ENCODE results near the gene LRRC42.
A peak's percentile ranks its signal among the peaks of the same experiment; 100 is the strongest.
"Not testable (repeated sequence)": the region's sequence is repeated elsewhere in the genome, so short reads cannot be mapped to it uniquely, and the experiment has no call there.

Gene LRRC42

DNA sequence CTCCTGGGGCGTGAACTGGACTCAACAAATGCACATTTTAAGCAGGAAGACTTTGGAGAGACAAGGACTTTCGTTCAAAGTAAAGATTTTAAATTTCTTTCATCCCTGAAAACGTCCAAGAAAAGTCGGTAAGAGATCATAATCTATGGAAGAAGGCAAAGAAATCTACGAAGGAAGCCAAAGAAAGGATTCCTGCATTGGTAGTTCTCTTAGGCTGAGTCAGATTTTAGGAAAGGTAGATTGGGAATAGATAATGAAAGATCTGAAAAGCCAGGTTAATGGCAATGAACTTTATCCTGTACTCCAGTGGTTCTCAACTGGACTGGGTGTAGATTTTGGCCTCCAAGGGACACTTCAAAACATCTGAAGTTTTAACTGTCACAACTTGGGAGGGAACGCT, 3.1 kb upstream of the LRRC42 start:
- no peak for DNase-seq

DNA sequence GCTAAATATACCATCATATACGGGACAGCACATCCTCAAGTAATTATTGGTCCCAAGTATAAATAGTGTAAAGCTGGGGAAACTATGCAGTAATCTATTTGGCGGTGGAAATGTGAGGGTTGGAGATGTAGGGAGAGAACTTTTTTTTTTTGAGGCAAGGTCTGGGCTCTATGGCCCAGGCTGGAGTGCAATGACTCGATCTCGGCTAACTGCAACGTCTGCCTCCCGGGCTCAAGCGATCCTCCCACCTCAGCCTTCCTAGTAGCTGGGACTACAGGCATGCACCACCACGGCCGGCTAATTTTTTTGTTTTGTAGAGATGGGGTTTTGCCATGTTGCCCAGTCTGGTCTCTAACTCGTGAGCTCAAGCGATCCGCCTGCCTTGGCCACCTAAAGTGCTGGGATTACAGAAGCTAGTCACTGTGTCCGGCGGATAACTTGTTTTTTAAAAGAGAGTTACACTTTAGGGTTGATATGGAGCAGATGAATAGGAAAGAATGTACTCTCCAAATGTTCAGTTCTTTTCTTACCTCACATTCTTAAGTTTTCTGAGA, 2.6 kb upstream of the LRRC42 start:
- DNase-seq: no peak

DNA sequence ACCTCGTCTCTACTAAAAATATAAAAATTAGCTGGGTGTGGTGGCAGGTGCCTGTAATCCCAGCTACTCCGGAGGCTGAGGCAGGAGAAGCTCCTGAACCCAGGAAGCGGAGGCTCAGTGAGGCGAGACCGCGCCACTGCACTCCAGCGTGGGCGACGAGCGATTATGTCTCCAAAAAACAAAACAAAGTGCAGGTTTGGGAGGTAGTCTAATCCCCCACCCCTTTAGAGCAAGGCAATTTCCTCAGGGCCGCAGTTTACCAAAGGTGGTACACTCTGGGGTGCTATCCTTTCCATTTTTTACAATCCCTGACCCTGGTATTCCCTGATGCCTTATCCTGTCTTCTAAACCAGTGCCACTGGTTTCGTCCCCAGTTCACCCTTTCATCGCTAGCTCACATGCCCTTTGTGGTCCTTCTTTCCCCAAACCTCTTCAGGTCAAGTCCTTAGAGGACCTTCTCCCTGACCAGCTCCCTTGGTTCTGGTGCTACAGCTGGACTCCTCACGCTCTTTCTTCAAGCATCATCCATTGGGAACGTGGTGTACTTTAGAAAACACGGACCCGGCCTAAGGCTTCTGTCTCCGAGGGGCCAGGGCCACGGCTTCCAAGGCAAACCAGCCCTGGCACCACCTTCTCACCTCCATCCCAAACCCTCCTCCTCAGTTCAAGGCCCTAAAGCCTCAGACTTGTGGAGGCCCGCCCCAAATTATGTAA, 1.5 kb upstream of the LRRC42 start:
- no peak for DNase-seq

DNA sequence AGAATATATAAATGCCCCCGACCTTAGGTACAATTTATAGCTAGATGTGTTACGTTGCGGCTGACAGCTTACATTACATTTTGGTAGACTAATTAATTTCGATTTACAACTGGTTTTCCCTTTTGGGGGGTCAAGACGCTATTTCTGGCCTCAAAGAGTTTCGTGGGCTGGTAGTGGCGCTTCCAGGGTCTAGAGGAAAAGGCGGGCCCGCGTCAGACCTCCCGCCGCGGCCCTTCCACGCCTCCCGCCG, 1.0 kb upstream of the LRRC42 start:
- DNase-seq: peak; percentile 45

DNA sequence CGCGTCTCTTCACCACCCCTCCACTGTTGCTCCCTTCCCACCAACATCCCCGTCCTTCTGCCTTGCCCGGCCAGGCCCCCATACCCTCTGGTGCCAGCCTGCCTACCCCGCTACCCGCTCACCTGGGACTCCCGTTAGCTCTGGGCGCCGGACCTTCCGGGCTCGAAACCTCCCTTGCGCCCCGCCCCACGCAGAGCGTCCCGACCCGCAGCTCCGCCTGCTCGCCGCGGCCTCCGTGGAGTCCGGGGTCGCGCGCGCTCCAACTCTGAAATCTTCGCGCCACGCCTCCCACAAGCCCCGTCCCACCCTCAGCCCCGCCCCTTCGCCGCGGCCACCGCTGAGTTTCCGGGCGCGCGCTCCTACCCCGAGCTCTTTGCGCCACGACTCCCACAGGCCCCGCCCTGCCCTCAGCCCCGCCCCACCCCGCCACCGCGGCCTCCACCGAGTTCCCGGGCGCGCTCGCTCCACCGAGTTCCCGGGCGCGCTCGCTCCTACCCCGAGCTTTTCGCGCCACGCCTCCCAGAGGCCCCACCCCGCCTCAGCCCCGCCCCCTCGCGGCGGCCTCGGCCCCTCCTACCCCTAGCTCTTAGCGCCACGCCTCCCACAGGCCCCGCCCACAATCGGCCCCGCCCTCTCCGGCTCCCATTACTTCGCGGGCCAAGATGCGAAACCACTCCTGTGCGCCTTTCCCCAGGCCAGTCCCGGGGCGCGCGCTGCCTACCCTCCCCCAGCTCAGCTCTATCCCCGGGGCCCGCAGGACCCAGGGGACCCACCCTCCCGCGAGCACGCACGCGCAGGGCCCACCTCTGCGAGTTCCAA, 508 bp upstream of the LRRC42 start, which contains the start of gene IFT25:
Gene IFT25, minus strand, starts transcription at position 267 of the 819 bp plus-strand sequence. CDS start 5,617 bp downstream, outside the sequence.
- peak; percentile 89 for DNase-seq

DNA sequence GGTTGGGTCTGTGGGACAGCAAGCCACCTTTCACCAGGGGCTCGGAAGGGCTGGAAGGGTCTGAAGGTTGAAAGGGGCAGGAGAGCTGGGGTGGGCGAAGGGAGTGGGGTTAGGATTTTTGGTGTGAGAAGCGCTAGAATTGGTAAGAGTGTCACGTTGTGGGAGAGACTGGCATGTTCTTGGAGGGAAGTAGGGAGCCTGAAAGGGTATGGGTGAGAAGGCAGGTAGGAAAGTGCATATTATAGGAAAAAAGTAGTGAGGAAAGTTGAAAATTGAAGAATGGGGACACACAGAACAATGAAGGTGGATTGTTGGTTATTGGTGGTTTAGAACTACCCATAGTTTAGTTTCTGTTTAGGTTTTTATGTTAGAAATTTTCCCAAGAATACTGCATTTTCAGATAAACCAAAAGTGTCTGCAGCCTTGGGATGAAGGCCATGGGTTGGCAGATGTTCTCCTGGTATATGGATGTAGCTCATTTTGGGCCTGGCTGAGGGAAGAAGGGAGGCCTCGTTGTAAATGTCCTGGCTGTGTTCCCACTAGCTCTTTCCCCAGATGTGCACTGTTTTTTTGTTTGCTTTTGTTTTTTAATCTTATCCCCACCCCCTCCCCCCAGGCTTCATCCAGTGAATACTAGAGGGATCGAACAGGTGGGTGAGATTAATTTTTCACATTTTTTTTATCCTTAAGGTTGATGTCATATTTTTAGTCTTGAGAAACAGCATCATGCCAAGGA, 1.2 kb downstream of the LRRC42 start:
- no peak for DNase-seq

DNA sequence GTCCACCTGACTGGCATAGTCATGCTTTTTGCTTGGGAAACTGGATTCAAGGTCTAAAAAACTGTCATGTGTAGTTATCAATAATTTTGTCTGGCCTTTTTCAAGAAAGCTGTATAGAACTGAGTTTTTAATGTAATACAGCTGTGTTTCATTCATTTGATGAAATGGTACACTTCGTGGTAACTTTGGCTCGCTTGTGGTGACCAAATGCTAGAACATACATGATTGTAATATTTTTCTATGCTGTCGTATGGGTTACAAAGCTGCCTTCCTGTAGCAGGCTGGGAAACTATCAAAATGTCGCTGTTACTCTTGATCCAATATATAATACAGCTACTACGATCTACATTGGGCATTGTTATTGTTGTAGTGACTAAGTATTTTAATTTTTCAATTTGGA, 2.1 kb downstream of the LRRC42 start:
- DNase-seq: no peak

DNA sequence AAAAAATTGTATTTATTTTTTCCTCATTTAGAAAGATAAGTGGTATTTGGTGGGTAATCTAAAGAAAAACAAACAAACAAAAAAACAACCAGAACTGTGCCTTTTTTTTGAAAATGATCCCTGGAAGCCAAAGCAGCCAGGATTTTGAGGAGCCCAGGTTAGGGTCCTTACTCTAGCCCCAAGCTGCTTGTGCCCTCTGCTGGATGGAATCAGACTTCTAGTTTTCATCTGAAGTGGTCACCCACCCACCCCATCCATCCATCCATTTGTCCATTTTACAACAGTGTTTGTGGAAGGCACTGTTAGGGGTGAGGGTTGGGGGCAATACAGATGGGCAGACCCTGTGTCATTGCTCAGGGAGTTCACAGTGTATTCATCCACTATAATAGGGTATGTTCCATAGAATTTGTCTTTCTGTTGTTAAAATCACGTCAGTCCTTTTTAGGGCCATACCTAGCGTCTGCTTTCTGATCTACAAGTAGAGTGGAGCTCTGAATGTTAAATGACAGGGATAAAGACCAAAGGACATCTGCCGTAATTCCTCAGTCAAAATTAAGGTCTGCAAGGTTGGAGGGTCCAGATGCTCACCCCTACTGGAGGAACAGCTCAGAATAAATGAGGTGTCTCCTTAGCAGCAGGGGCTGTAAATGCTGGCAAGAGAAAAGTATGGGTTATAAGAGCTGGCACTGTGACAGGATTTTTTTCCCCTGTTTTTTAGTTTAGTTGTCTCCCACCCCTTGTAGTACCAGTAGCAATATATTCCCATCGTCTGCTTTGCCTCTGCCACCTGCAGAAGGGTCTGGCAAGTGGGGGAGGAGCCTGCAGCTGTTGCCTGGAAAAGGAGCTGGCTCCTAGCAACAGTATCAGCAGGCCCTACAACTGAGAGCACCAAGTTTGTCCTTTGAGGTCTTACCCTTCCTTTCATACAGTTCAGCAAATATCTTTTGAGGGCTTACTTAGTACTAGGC, 3.2 kb downstream of the LRRC42 start:
- peak; percentile 68 for DNase-seq

DNA sequence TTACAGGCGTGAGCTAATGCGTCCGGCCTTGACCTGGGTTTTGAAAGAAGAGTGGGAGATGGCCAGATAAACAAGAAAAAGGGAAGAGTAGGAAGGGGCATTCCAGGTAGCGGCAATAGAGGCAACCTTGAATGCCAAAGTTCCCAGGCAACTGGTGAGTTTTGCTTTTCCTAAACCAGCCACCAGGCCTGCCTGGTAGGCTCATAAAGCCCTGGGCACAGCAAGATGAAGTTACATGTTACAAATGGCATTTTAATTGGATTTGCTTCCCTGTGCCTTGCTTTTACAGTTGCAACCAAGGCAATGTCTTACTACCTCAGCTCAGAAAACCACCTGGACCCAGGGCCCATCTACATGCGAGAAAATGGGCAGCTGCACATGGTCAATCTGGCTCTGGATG, 5.5 kb downstream of the LRRC42 start:
- DNase-seq: no peak

DNA sequence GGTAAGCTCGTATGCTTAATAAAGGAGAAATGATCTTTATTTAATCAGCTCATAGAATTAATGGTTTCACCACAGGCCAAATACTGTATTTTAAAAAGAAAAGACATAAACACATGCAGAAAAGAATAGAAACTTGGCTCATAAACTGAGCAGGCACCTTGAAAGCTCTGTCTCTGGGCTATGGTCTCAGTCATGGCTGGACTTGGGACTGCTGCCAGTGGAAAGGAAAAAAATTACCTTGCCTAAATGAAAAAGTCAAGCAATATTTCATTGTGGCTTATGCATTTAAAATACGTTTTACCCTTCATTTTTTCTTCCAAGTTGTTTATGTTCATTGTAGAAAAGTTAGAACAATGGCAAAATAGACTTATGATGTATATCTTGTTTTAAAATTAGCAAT, 8.0 kb downstream of the LRRC42 start:
- DNase-seq: no peak

DNA sequence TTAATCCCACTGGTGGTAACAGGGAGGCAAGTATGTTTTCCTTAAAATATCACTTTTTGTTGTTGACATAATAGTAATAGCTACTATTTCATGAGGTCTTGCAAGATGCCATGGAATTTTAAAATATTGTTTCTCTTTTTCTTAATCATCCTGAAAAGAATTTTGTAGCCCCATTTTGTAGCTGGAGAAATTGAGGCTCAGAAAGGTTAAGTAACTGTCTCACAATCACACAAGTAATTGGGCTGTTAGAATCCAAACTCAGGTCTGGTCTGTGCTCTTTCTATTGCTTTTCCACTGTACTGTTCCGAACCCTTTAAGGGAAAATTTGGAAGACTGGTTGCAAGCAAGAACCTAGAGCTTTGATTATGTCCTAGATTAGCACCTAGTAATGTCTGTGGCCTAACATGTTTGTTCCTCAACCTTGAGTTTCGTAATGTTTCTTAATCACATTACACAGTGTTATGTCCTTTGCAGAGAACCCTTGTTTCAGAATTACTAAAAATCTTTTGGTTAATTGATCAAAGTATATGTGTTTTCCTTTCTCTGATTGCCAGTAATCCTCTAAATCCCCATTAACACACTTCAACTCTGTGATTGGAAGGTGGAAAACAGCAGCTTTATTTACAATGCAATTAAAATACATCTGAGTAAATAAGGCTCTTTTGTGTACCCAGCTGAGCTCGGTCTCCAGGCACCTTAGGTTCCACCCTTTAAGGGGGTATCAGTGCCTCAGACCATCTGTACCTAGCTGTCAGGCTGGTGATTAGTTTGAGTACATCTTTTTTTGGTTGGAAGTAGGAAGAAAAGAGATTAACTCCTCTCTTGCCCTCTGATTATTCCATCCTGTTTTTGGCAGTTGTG, 10.4 kb downstream of the LRRC42 start:
- DNase-seq: peak; percentile 84

DNA sequence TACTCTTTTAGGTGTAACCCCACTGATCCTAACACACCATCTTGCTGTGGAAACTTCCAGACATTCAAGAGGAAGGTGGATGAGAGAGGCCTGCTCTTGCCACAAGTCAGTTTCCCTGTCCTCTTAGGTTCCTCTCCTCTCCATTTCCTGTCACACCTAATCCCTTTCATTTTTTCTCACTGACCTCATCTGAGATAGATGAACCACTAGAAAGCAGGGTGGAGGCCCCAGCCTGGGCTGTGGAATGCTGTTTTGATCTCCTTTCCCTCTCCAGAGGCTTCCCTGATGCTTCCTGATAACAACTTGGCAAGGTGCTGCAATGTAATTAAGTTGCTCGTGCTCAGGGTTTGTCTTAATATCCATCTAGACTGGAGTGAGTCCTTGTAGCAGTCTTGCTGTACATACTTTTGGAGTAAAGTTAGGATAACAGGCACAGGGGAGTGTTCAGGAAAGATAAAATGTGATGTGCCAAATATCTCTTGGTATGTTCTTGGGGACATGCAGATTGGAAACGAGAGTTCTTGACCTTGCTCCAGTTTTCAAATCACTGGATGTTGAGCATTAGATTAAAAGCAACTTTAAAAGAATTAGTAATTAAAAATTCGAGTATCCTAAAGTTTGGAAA, 11.2 kb downstream of the LRRC42 start:
- peak; percentile 68 for DNase-seq

DNA sequence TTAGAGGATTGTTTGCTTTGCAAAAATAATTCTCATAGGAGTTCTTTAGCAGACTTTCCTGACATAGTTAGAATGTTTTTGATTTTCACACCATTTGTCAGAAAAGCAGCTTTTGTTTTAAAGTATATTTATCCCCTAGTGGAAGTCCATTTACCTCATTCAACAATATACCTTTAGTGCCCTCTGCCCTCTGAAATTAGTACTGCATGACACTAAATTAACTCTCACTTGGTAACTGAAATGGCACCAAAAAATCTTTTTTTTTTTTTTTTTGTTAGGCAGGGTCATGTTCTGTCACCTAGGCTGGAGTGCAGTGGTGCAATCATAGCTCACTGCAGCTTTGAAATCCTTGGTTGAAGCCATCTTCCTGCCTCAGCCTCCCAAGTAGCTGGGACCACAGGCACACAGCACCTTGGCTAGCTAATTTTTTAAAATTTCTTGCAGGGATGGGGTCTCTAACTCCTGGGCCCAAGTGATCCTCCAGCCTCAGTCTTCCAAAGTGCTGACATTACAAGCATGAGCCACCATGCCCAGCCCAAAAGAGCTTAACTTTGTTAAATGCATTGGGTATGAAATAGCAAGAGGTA, 13.6 kb downstream of the LRRC42 start:
- peak; percentile 33 for DNase-seq

DNA sequence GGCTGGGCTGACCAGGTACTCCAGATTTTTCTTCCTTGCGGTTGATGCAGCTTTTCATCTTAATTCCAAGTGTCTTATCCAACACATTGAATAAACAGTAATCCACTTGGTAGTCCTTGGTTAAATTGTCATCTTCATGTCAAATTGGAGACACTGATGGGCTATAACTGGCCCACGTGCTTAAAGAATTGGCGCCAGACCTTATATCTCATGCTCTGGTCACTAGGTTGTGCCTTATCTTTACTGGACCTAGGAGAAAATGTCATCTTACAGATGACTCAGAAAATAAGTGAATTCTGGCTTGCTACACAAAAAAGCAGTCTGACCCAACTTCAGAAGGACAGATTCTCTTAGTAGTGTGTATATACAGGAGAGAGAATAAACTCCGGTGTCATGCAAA, 16.2 kb downstream of the LRRC42 start:
- DNase-seq: no peak

DNA sequence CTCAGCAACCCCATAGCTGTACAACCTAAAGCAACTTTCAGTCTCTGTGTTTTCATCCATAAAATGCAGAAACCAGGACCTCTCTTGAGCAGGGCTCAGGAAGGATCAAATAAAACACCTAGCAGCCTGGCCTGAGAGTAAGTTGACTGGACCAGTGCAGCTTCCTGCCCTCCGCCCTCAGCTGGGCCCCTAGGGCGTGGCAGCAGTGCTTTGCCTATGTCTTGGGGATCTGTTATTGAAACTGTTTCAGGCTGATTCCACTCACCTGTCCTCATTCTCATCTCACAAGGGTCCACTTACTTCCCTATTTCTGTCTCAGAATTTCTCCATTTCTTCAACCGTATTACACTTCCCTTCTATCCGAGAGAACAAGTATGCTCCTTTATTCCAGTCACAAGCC, 17.3 kb downstream of the LRRC42 start:
- no peak for DNase-seq

DNA sequence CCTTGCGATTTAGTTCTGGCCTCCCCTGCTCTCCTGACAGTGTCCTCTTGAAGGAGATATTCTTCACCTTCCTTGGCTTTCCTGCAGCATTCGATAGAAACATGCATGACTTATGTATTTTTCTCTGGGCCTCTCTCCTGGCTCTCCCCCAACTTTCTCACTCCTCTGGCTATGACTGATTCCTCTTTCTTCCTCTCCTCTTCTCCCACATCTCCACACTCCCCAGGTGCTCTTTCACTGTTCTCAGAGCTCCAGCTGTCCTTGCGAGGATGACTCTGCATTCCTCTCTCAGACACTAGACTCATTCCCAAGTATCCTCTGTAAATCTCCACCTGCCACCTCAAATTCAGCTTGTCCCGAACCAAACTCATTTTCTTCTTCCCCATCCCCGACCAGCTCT, 18.0 kb downstream of the LRRC42 start:
- DNase-seq: no peak

DNA sequence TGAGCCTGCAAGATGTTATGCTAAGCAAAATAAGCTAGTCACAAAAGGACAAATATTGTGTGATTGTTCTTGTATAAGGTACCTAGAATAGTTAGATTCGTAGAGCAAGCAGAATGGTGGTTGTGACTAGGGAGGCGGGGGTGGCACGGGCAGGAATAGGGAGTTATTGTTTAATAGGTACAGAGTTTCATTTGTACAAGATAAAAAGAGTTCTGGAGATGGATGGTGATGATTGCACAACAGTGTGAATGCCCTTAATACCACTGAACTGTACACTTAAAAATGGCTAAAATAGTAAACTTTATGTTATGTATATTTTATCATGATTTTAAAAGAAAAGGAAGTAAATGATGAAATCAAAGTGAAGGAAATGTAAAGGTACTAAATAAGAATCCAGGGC, 20.6 kb downstream of the LRRC42 start:
- no peak for DNase-seq

DNA sequence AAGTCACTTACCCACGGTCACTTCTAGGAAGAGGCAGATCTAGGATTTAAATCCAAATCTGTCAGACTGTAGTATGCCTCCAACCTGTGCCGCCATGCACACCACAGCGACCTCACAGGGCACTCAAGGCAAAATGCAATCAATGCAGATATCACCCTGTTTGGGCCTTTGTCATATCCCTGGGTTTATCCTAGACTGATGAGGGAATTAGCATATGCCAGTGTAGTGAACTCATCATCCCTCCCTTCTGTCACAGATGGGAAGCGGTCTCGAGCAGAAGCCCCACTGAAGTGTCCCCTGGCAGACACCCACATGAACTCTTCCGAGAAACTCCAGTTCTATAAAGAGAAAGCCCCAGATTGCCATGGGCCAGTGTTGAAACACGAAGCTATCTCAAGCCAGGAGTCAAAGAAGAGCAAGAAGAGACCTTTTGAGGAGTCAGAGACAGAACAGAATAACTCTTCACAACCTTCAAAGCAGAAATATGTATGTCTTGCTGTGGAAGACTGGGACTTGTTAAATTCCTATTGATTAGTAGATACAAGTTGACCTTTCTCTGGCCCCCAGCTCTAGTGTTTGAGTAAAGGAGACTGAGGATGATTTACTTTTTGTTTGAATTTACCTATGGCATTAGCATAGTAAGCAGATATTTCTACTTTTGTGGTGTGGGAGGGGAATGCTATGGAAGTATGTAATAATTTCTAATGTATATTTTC, 21.4 kb downstream of the LRRC42 start:
- DNase-seq: peak; percentile 63

DNA sequence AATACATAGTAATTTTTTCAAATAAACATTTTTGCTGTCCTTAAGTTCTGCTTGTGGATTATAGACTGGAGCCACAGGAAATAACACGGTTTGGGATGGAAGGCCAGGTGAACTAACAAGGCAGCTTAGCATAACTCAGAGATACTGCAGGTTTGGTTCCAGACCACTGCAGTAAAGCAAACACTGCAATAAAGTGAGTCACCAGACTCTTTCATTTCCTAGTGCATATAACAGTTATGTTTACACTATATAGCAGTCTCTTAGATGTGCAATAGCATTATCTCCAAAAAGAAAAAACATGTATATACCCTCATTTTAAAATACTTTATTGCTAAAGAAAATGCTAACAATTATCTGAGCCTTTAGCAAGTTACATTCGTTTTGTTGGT, 22.0 kb downstream of the LRRC42 start:
- peak; percentile 63 for DNase-seq

DNA sequence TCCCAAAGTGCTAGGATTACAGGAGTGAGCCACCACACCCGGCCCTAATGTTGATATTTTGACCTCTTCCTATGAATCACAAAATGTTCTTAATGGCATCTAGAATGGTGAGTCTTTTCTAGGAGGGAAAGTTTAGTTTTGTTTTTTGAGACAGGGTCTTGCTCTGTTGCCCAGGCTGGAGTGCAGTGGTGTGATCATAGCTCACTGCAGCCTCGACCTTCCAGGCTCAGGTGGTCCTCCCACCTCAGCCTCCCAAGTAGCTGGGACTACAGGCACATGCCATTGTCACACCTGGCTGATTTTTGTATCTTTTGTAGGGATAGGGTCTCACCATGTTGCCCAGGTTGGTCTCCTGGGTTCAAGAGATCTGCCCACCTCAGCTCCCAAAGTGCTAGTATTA, 23.2 kb downstream of the LRRC42 start:
- DNase-seq: not testable (repeated sequence)

All from NCI-H510A treated with DMSO at 0.1 percent for 48 hours (cell line).